H9 (cell line): ENCODE results near the gene CLTCL1. TPM values are rescaled to one million over a fixed set of nuclear protein-coding genes. Genes with fewer than 3 reads are reported as not detected.
A peak's percentile ranks its signal among the peaks of the same experiment; 100 is the strongest.

Experiments used
- DNase-seq: peaks from one replicate; pipeline ENCODE4 v3.0.0-alpha.2; 2017
- H2AFZ ChIP-seq: one replicate; pipeline ENCODE4 v1.6.1; 2013; ENCODE audit warnings: mild to moderate bottlenecking, low read length, control low read depth, moderate library complexity
- H2AK5ac ChIP-seq: 2 replicates; pipeline ENCODE4 v1.6.1; 2013; ENCODE audit warnings: low read length, control low read depth, mixed read lengths; ENCODE audit not compliant: insufficient read length
- H2BK120ac ChIP-seq: one replicate; pipeline ENCODE4 v1.6.1; 2013; ENCODE audit warnings: low read depth, mild to moderate bottlenecking, low read length, control low read depth, inconsistent platforms; ENCODE audit not compliant: poor library complexity, severe bottlenecking
- H2BK12ac ChIP-seq: 2 replicates; pipeline ENCODE4 v1.6.1; 2013; ENCODE audit warnings: low read length, control low read depth, mixed read lengths, low read depth; ENCODE audit not compliant: insufficient read length
- H2BK15ac ChIP-seq: 2 replicates; pipeline ENCODE4 v1.6.1; 2013; ENCODE audit warnings: low read depth, low read length, control low read depth
- H2BK20ac ChIP-seq: one replicate; pipeline ENCODE4 v1.6.1; 2013; ENCODE audit warnings: low read depth, mild to moderate bottlenecking, low read length, control low read depth, inconsistent platforms; ENCODE audit not compliant: poor library complexity, severe bottlenecking
- H2BK5ac ChIP-seq: 2 replicates; pipeline ENCODE4 v1.6.1; 2013; ENCODE audit warnings: low read length, control low read depth, mixed read lengths; ENCODE audit not compliant: insufficient read length
- H3K14ac ChIP-seq: 2 replicates; pipeline ENCODE4 v1.6.1; 2013; ENCODE audit warnings: low read length, control low read depth; ENCODE audit not compliant: insufficient read depth
- H3K18ac ChIP-seq: 2 replicates; pipeline ENCODE4 v1.6.1; 2013; ENCODE audit warnings: low read depth, mild to moderate bottlenecking, mixed read lengths, low read length, control low read depth; ENCODE audit not compliant: insufficient read length
- H3K23ac ChIP-seq: 2 replicates; pipeline ENCODE4 v1.6.1; 2013; ENCODE audit warnings: low read length, control low read depth, mixed read lengths, low read depth; ENCODE audit not compliant: insufficient read length
- H3K23me2 ChIP-seq: 2 replicates; pipeline ENCODE4 v1.6.1; 2013; ENCODE audit warnings: low read depth, mild to moderate bottlenecking, mixed read lengths, low read length, control low read depth; ENCODE audit not compliant: insufficient read length, poor library complexity, severe bottlenecking
- H3K27ac ChIP-seq: 2 replicates; pipeline ENCODE4 v1.5.1; 2013; ENCODE audit warnings: low read length, control low read depth, mixed read lengths, low read depth; ENCODE audit not compliant: insufficient read length
- H3K27me3 ChIP-seq: 2 replicates; pipeline ENCODE4 v1.6.1; 2013; ENCODE audit warnings: low read length, control low read depth, inconsistent platforms; ENCODE audit not compliant: insufficient read depth
- H3K4ac ChIP-seq: 2 replicates; pipeline ENCODE4 v1.6.1; 2013; ENCODE audit warnings: low read depth, mild to moderate bottlenecking, control low read depth, inconsistent platforms, low read length, moderate library complexity
- H3K4me1 ChIP-seq: 2 replicates; pipeline ENCODE4 v1.6.1; 2013; ENCODE audit warnings: low read length, control low read depth, inconsistent platforms; ENCODE audit not compliant: insufficient read depth
- H3K4me2 ChIP-seq: 2 replicates; pipeline ENCODE4 v1.6.1; 2013; ENCODE audit warnings: low read length, control low read depth, mixed read lengths; ENCODE audit not compliant: insufficient read length, insufficient read depth
- H3K56ac ChIP-seq: 2 replicates; pipeline ENCODE4 v1.6.1; 2013; ENCODE audit warnings: low read depth, mild to moderate bottlenecking, mixed read lengths, low read length, control low read depth; ENCODE audit not compliant: insufficient read length
- H3K79me1 ChIP-seq: 2 replicates; pipeline ENCODE4 v1.6.1; 2013; ENCODE audit warnings: low read depth, mild to moderate bottlenecking, moderate library complexity, low read length, control low read depth, inconsistent platforms; ENCODE audit not compliant: insufficient read depth, poor library complexity, severe bottlenecking
- H3K79me2 ChIP-seq: 2 replicates; pipeline ENCODE4 v1.6.1; 2013; ENCODE audit warnings: low read length, control low read depth, inconsistent platforms; ENCODE audit not compliant: insufficient read depth
- H3K9ac ChIP-seq: 2 replicates; pipeline ENCODE4 v1.6.1; 2013; ENCODE audit warnings: low read length, control low read depth, mixed read lengths; ENCODE audit not compliant: insufficient read length; ENCODE audit errors: extremely low read depth
- H3K9me3 ChIP-seq: one replicate; pipeline ENCODE4 v1.6.1; 2013; ENCODE audit warnings: low read depth, low read length, inconsistent platforms; ENCODE audit not compliant: control insufficient read depth
- H3T11ph ChIP-seq: one replicate; pipeline ENCODE4 v1.6.1; 2013; ENCODE audit warnings: mild to moderate bottlenecking, low read length, control low read depth, inconsistent platforms
- H4K20me1 ChIP-seq: one replicate; pipeline ENCODE4 v1.6.1; 2013; ENCODE audit not compliant: control insufficient read depth, insufficient read length, insufficient read depth
- H4K5ac ChIP-seq: 2 replicates; pipeline ENCODE4 v1.6.1; 2013; ENCODE audit warnings: low read depth, mild to moderate bottlenecking, mixed read lengths, low read length, control low read depth; ENCODE audit not compliant: insufficient read length
- H4K8ac ChIP-seq: replicated peaks from 2 replicates; pipeline ENCODE4 v1.6.1; 2013; ENCODE audit warnings: low read length, control low read depth, mixed read lengths, low read depth; ENCODE audit not compliant: insufficient read length
- H4K91ac ChIP-seq: 2 replicates; pipeline ENCODE4 v1.6.1; 2013; ENCODE audit warnings: low read depth, mild to moderate bottlenecking, moderate library complexity, mixed read lengths, low read length, control low read depth; ENCODE audit not compliant: insufficient read length
- H3K27ac Mint-ChIP-seq, 3 experiments: 2 replicates in 2 of 3; 3 replicates in 1 of 3; pipeline ENCODE4 v1.8.0; 2020 to 2021; ENCODE audit warnings: mixed read lengths in 3 of 3, mild to moderate bottlenecking in 1 of 3, moderate library complexity in 1 of 3
- H3K27me3 Mint-ChIP-seq: 2 replicates; pipeline ENCODE4 v1.8.0; 2021; ENCODE audit warnings: low read depth, mild to moderate bottlenecking, moderate library complexity, mixed read lengths
- H3K36me3 Mint-ChIP-seq, 3 experiments: 2 replicates in 2 of 3; 3 replicates in 1 of 3; pipeline ENCODE4 v1.8.0; 2020 to 2021; ENCODE audit warnings: low read depth in 3 of 3, mixed read lengths in 3 of 3; ENCODE audit not compliant: insufficient read depth in 1 of 3
- H3K4me1 Mint-ChIP-seq, 2 experiments: 2 replicates each; pipeline ENCODE4 v1.8.0; 2020; ENCODE audit warnings: mixed read lengths in 2 of 2
- H3K4me3 Mint-ChIP-seq, 2 experiments: 2 replicates in 1 of 2; 3 replicates in 1 of 2; pipeline ENCODE4 v1.8.0; 2020 to 2021; ENCODE audit warnings: mild to moderate bottlenecking in 2 of 2, mixed read lengths in 2 of 2, moderate library complexity in 1 of 2
- H3K9me3 Mint-ChIP-seq, 2 experiments: 2 replicates in 1 of 2; 3 replicates in 1 of 2; pipeline ENCODE4 v1.8.0; 2020; ENCODE audit warnings: mild to moderate bottlenecking in 2 of 2, mixed read lengths in 2 of 2, moderate library complexity in 1 of 2
- CTCF ChIP-seq: fragments of 200-600 bp; sonication (generic); conservative IDR thresholded peaks from 3 replicates; pipeline ENCODE4 v1.8.0; 2021; ENCODE audit warnings: antibody characterized with exemption, mild to moderate bottlenecking
- WGBS: extraction: QIAGEN DNeasy Blood & Tissue Kit; methylation state at CpG from one replicate; pipeline ENCODE4 v1.1.7; 2013; ENCODE audit warnings: missing lambda C conversion rate, low lambda C conversion rate, mixed read lengths; ENCODE audit not compliant: insufficient read length; ENCODE audit errors: extremely low coverage; 5-methylcytosine and 5-hydroxymethylcytosine counted together
- total RNA-seq: library from RNA; stranded (reverse); gene quantifications from 2 replicates; pipeline ENCODE4 v1.2.1, GENCODE V29; 2021

Gene CLTCL1
- total RNA-seq, 1 experiment from 2014 or later = 11.1 TPM

- no peak for TF ChIP-seq CTCF
- H2BK5ac ChIP-seq = no peak overlapping the region
- Mint-ChIP-seq H3K9me3 (no peaks in the 10 kb centered on the region), H3K4me1 (peaks cover 38 to 44% of the 10 kb centered on the region in 2 experiments), H3K4me3 (peak overlapping the region; percentile 70 to 82), H3K36me3 (peaks cover 0 to 22% (median 15%) of the 10 kb centered on the region in 3 experiments; a peak in 5 of 7 replicates), H3K27me3 (peaks cover 3% of the 10 kb centered on the region; the same call in 1 of the 2 replicates), H3K27ac (peak overlapping the region; percentile 44 to 86 (median 48); a peak in 3 of 7 replicates)
- no peak overlapping the region for H2AK5ac ChIP-seq
- H2BK15ac ChIP-seq = no peak overlapping the region
- H2BK20ac ChIP-seq = no peak overlapping the region
- WGBS = no CpG with 5 or more reads among the region's 12 CpGs
- H3K27ac ChIP-seq = no peak overlapping the region
- H3K4me2 ChIP-seq = no peak overlapping the region
- H3K79me2 ChIP-seq = peaks cover 10% of the 10 kb centered on the region; the same call in 1 of the 2 replicates
- peaks cover 2% of the 10 kb centered on the region for H4K20me1 ChIP-seq
- H3K56ac ChIP-seq = no peak overlapping the region
- no peak overlapping the region for H3K23ac ChIP-seq
- peaks cover 14% of the 10 kb centered on the region for H3K23me2 ChIP-seq
- no peak overlapping the region for H4K8ac ChIP-seq
- no peaks in the 10 kb centered on the region for H3K27me3 ChIP-seq
- H3K4ac ChIP-seq = no peak overlapping the region
- peaks cover 3% of the 10 kb centered on the region; the same call in 1 of the 2 replicates for H3K4me1 ChIP-seq
- H3K14ac ChIP-seq = no peak overlapping the region; the same call in 1 of the 2 replicates
- H4K91ac ChIP-seq = no peak overlapping the region
- no peak overlapping the region for H3K18ac ChIP-seq
- DNase-seq = no peak
- H3K79me1 ChIP-seq = peaks cover 6% of the 10 kb centered on the region
- no peak overlapping the region for H2BK120ac ChIP-seq
- no peak overlapping the region for H4K5ac ChIP-seq
- no peak overlapping the region for H3T11ph ChIP-seq
- H3K9me3 ChIP-seq = no peaks in the 10 kb centered on the region
- no peak overlapping the region for H2BK12ac ChIP-seq
- no peak overlapping the region for H2AFZ ChIP-seq
- no peak overlapping the region for H3K9ac ChIP-seq
Measured at GRCh38 chr22:19176175-19176643, 115.3 kb downstream of the CLTCL1 start.
